A172 (cell line): ENCODE measurements around the gene PNPLA8. TPM values are rescaled to one million over a fixed set of nuclear protein-coding genes. Genes with fewer than 3 reads are reported as not detected.

ENCODE experiments used
- DNase-seq: peaks from one replicate; pipeline ENCODE4 v3.0.0-alpha.2; 2015; ENCODE audit warnings: low spot score
- total RNA-seq: library from RNA; depleted of rRNA; stranded (reverse); fragments of >200 nt; shearing (Covaris generic); gene quantifications from 2 replicates; pipeline ENCODE4 v1.2.3, GENCODE V29; 2014; rRNA removed

PNPLA8 gene
- total RNA-seq, 1 experiment from 2014 or later, result 40.7 TPM

- DNase-seq, result no peak
These were observed 84.5 kb downstream of the PNPLA8 start for GRCh38 chr7:108441392-108441955.

- no peak for DNase-seq
These were observed 85.3 kb downstream of the PNPLA8 start for GRCh38 chr7:108440613-108441012.

GRCh38 chr7:108436906-108437305, 89.0 kb downstream of the PNPLA8 start:
- DNase-seq, result no peak

- DNase-seq, result no peak
These were observed 91.9 kb downstream of the PNPLA8 start for GRCh38 chr7:108434010-108434409.

GRCh38 chr7:108431099-108431498, 94.8 kb downstream of the PNPLA8 start:
- DNase-seq, result no peak

- no peak for DNase-seq
These were observed 95.3 kb downstream of the PNPLA8 start for GRCh38 chr7:108430664-108431063.

- no peak for DNase-seq
These were observed 98.2 kb downstream of the PNPLA8 start for GRCh38 chr7:108427766-108428165.

GRCh38 chr7:108425714-108426275, 100.1 kb downstream of the PNPLA8 start:
- no peak for DNase-seq

GRCh38 chr7:108424013-108424412, 101.9 kb downstream of the PNPLA8 start:
- no peak for DNase-seq

- DNase-seq, result no peak
These were observed 102.6 kb downstream of the PNPLA8 start for GRCh38 chr7:108423089-108423989.

- no peak for DNase-seq
These were observed 104.1 kb downstream of the PNPLA8 start for GRCh38 chr7:108421720-108422331.

Other genes starting within 250 kb of the PNPLA8 start
- gene NRCAM, start 69.7 kb downstream of the PNPLA8 start, total RNA-seq, result 0.16 and 0.86 TPM in 2 replicates
- 45.6 and 50.8 TPM in 2 replicates for gene THAP5, start 43.6 kb upstream of the PNPLA8 start, total RNA-seq
- gene DNAJB9, start 43.7 kb upstream of the PNPLA8 start, total RNA-seq, result 24.1 and 67.7 TPM in 2 replicates